ENCODE data around the gene DUSP15. TPM values are rescaled to one million over a fixed set of nuclear protein-coding genes. Genes with fewer than 3 reads are reported as not detected.

DUSP15 gene
- total RNA-seq, 1 donor from 2014 or later = 5.1 TPM

- TF ChIP-seq, protein P1, sequence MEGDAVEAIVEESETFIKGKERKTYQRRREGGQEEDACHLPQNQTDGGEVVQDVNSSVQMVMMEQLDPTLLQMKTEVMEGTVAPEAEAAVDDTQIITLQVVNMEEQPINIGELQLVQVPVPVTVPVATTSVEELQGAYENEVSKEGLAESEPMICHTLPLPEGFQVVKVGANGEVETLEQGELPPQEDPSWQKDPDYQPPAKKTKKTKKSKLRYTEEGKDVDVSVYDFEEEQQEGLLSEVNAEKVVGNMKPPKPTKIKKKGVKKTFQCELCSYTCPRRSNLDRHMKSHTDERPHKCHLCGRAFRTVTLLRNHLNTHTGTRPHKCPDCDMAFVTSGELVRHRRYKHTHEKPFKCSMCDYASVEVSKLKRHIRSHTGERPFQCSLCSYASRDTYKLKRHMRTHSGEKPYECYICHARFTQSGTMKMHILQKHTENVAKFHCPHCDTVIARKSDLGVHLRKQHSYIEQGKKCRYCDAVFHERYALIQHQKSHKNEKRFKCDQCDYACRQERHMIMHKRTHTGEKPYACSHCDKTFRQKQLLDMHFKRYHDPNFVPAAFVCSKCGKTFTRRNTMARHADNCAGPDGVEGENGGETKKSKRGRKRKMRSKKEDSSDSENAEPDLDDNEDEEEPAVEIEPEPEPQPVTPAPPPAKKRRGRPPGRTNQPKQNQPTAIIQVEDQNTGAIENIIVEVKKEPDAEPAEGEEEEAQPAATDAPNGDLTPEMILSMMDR (IDR thresholded peaks at IDR 0.05; ENCODE audit: borderline replicate concordance) = no peak
- peaks cover 17% of the 10 kb centered on the region for H3K27me3 ChIP-seq (ENCODE audit: low read depth)
- no peaks in the 10 kb centered on the region for H3K9me3 ChIP-seq (replicated peaks)
- no peaks in the 10 kb centered on the region for H3K36me3 ChIP-seq
- no peak overlapping the region for H3K4me3 ChIP-seq
- H3K27ac ChIP-seq (replicated peaks) = no peak overlapping the region
- DNase-seq = no peak
- peaks cover 28% of the 10 kb centered on the region for H3K4me1 ChIP-seq
- intact Hi-C loops (cut with micrococcal nuclease) = no loop called here
Measured at GRCh38 chr20:31866221-31866620, 4.1 kb downstream of the DUSP15 start.

- no peak overlapping the region for H3K27ac ChIP-seq (replicated peaks)
- intact Hi-C loops (cut with micrococcal nuclease) = no loop called here
- DNase-seq = no peak
- H3K36me3 ChIP-seq = no peaks in the 10 kb centered on the region
- peaks cover 30% of the 10 kb centered on the region for H3K27me3 ChIP-seq (ENCODE audit: low read depth)
- no peak overlapping the region for H3K4me3 ChIP-seq
- TF ChIP-seq, protein P1 (IDR thresholded peaks at IDR 0.05; ENCODE audit: borderline replicate concordance) = no peak
- H3K4me1 ChIP-seq = peaks cover 28% of the 10 kb centered on the region
- H3K9me3 ChIP-seq (replicated peaks) = no peaks in the 10 kb centered on the region
Measured at GRCh38 chr20:31864521-31865400, 5.6 kb downstream of the DUSP15 start.

- Histone ChIP-seq H3K36me3 (no peaks in the 10 kb centered on the region), H3K27me3 (ENCODE audit: low read depth) (peaks cover 28% of the 10 kb centered on the region), H3K4me1 (peaks cover 20% of the 10 kb centered on the region), H3K27ac (replicated peaks) (no peak overlapping the region), H3K9me3 (replicated peaks) (no peaks in the 10 kb centered on the region), H3K4me3 (no peak overlapping the region)
- DNase-seq = no peak
- intact Hi-C loops (cut with micrococcal nuclease) = no loop called here
- TF ChIP-seq, protein P1 (IDR thresholded peaks at IDR 0.05; ENCODE audit: borderline replicate concordance) = no peak
Measured at GRCh38 chr20:31863296-31864085, 6.8 kb downstream of the DUSP15 start.

GRCh38 chr20:31862506-31862905 lies 7.8 kb downstream of the DUSP15 start:
- Histone ChIP-seq H3K27ac (replicated peaks) (no peak overlapping the region), H3K4me3 (no peak overlapping the region), H3K36me3 (no peaks in the 10 kb centered on the region), H3K4me1 (peaks cover 20% of the 10 kb centered on the region), H3K27me3 (ENCODE audit: low read depth) (peaks cover 38% of the 10 kb centered on the region), H3K9me3 (replicated peaks) (no peaks in the 10 kb centered on the region)
- no peak for DNase-seq
- intact Hi-C loops (cut with micrococcal nuclease) = no loop called here
- TF ChIP-seq, protein P1 (IDR thresholded peaks at IDR 0.05; ENCODE audit: borderline replicate concordance) = no peak

GRCh38 chr20:31862157-31862470 lies 8.2 kb downstream of the DUSP15 start:
- TF ChIP-seq, protein P1 (IDR thresholded peaks at IDR 0.05; ENCODE audit: borderline replicate concordance) = no peak
- no peak for DNase-seq
- Histone ChIP-seq H3K4me1 (peaks cover 20% of the 10 kb centered on the region), H3K27me3 (ENCODE audit: low read depth) (peaks cover 42% of the 10 kb centered on the region), H3K9me3 (replicated peaks) (no peaks in the 10 kb centered on the region), H3K27ac (replicated peaks) (no peak overlapping the region), H3K4me3 (no peak overlapping the region), H3K36me3 (no peaks in the 10 kb centered on the region)
- intact Hi-C loops (cut with micrococcal nuclease) = no loop called here

Data from left ventricle myocardium inferior (tissue), 1 donor.